Body of pancreas (tissue), 4 donors: ENCODE measurements around the gene DIO1. TPM values are rescaled to one million over a fixed set of nuclear protein-coding genes. Genes with fewer than 3 reads are reported as not detected.

ENCODE experiments used
- ATAC-seq: fragments of 150-250 bp; one replicate; pipeline ENCODE4 v1.9.1; 2016
- DNase-seq, 4 donors: peaks; one replicate each; pipeline ENCODE4 v3.0.0-alpha.2; 2019
- H3K27ac ChIP-seq, 4 donors: fragments of 200-600 bp; sonication (generic); 1 replicate in 3 of 4; 2 replicates in 1 of 4; pipeline versions ENCODE4 v1.5.1 to v1.6.1; 2016 to 2019; ENCODE audit warnings: mild to moderate bottlenecking in 1 of 4, mixed read lengths in 1 of 4, moderate library complexity in 1 of 4
- H3K27me3 ChIP-seq, 2 donors: fragments of 200-600 bp; sonication (generic); one replicate each; pipeline ENCODE4 v1.6.0; 2016; ENCODE audit warnings: mild to moderate bottlenecking in 1 of 2
- H3K36me3 ChIP-seq, 2 donors: fragments of 200-600 bp; sonication (generic); replicated peaks in 1 of 2; 2 replicates each; pipeline ENCODE4 v1.5.1; 2016; ENCODE audit warnings: low read depth in 2 of 2; ENCODE audit not compliant: insufficient read depth in 1 of 2
- H3K4me1 ChIP-seq: fragments of 200-600 bp; sonication (generic); one replicate; pipeline ENCODE4 v1.6.0; 2016
- H3K4me3 ChIP-seq, 2 donors: fragments of 200-600 bp; sonication (generic); 1 replicate in 1 of 2; 2 replicates in 1 of 2; pipeline ENCODE4 v1.5.1; 2016 to 2019
- H3K9me3 ChIP-seq, 3 donors: fragments of 200-600 bp; sonication (generic); 1 replicate in 2 of 3; 2 replicates in 1 of 3; pipeline ENCODE4 v1.5.1; 2016
- POLR2A ChIP-seq, 3 donors: fragments of 450-650 bp; IDR thresholded peaks; one replicate each; pipeline ENCODE4 v1.6.1; 2016; ENCODE audit warnings: antibody characterized with exemption in 3 of 3, mild to moderate bottlenecking in 2 of 3
- WGBS, 2 donors: methylation state at CpG; one replicate each; pipeline ENCODE4 v1.1.5; 2017; 5-methylcytosine and 5-hydroxymethylcytosine counted together
- intact Hi-C: fragments of 100-400 bp; cut with DNase I; formaldehyde crosslinking; loops from one replicate; pipeline ENCODE4 v1.15.1; 2023
- total RNA-seq, 2 donors: library from RNA; depleted of rRNA; stranded (reverse); fragments of >200 nt; gene quantifications; one replicate each; pipeline ENCODE4 v1.1.0, GENCODE V29; 2016
- TF ChIP-seq, protein P1 (sequence below), 7 experiments: fragments of 450-650 bp in 4 of 7; fragments of 200-600 bp in 3 of 7; sonication (generic) in 3 of 7; IDR thresholded peaks; one replicate each; pipeline ENCODE4 v1.5.1; 2016 to 2019; ENCODE audit warnings: antibody characterized with exemption in 7 of 7

The DIO1 gene
- total RNA-seq, 2 donors from 2014 or later = not detected

DNA sequence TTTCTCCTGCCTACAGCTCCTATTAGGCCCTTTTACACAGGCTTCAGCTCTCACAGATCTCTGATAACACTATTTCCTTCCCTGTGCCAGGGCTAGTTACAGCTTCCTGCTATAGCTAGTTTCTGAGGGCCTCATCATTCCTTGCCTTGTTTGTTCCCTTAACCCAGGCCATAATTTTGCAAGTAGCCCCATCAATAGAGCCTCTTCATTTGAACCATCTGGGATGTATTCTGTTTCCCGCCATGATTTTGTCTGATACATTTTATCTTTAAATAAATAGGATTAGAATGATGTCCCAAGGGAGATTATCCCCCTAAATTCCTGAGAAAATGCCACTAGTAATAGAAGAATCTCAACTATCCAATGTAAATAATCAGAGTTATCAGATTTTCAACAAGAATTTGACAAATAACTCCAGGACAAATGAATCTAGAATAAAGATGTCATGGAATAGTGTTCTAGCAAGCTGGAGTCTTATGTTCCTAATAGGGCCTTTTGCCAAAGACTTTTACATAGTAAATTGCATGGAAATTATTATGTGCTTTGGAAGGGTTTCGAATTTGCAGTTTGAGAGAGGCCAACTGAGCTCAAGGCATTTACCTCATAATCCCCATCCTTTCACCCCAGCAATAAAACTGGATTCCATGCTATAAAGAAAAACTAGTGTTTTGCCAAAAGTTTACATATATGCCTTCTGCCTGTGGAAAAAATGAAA lies 35.4 kb downstream of the DIO1 start:
- H3K4me3 ChIP-seq = no peak overlapping the region
- H3K36me3 ChIP-seq = peaks cover 0 to 5% of the 10 kb centered on the region in 2 donors
- ATAC-seq (no peak), DNase-seq (no peak)
- intact Hi-C loops = no loop called here
- no peaks in the 10 kb centered on the region for H3K4me1 ChIP-seq
- no peak for TF ChIP-seq POLR2A (IDR thresholded peaks at IDR 0.05)
- TF ChIP-seq, protein P1, sequence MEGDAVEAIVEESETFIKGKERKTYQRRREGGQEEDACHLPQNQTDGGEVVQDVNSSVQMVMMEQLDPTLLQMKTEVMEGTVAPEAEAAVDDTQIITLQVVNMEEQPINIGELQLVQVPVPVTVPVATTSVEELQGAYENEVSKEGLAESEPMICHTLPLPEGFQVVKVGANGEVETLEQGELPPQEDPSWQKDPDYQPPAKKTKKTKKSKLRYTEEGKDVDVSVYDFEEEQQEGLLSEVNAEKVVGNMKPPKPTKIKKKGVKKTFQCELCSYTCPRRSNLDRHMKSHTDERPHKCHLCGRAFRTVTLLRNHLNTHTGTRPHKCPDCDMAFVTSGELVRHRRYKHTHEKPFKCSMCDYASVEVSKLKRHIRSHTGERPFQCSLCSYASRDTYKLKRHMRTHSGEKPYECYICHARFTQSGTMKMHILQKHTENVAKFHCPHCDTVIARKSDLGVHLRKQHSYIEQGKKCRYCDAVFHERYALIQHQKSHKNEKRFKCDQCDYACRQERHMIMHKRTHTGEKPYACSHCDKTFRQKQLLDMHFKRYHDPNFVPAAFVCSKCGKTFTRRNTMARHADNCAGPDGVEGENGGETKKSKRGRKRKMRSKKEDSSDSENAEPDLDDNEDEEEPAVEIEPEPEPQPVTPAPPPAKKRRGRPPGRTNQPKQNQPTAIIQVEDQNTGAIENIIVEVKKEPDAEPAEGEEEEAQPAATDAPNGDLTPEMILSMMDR (IDR thresholded peaks at IDR 0.05) = no peak
- H3K27ac ChIP-seq = no peak overlapping the region
- 91 to 92% methylated on average over 2 of the region's 2 CpGs for WGBS, 2 donors
- no peaks in the 10 kb centered on the region for H3K27me3 ChIP-seq
- H3K9me3 ChIP-seq = no peaks in the 10 kb centered on the region

DNA sequence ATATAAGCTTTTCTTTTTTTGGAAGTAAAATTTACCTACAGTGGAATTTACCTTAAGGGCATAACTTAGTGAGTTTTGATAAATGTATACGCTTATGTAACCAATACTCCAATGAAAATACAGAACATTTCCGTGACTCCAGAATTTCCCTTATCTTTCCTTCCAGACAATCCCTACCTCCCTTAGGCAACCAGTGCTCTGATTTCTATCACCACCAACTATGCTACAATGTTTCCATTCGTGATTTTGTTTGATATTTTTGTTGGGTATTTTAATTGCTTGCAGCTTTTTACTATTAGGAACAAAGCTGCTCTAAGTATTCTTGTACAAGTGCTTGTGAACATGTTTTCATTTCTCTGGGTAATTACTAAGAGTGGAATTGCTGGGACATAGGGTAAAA lies 36.9 kb downstream of the DIO1 start:
- no peaks in the 10 kb centered on the region for H3K27me3 ChIP-seq
- WGBS, 2 donors = 87 to 94% methylated on average over 3 of the region's 3 CpGs
- no peak overlapping the region for H3K4me3 ChIP-seq
- TF ChIP-seq POLR2A (IDR thresholded peaks at IDR 0.05) = no peak
- TF ChIP-seq, protein P1 (IDR thresholded peaks at IDR 0.05) = no peak
- peaks cover 0 to 5% of the 10 kb centered on the region in 2 donors for H3K36me3 ChIP-seq
- DNase-seq (no peak), ATAC-seq (no peak)
- no peaks in the 10 kb centered on the region for H3K9me3 ChIP-seq
- no peak overlapping the region for H3K27ac ChIP-seq
- intact Hi-C loops = no loop called here
- H3K4me1 ChIP-seq = no peaks in the 10 kb centered on the region

DNA sequence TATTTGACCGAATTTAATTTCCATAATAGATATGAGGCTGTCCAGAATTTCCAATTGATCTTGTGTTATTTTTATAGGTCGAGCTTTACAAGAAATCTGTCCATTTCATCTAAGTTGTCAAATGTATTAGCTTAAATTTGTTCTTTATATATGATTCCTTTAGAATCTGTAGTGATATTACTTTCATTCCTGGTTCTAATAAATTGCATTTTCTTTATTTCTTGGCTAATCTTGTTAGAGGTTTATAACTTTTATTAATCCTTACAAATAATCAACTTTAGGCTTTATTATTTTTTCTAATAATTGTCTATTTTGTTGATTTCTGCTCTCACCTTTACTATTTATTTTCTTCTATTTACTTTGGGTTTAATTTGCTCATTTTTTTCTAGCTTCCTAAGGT lies 37.5 kb downstream of the DIO1 start:
- 88 to 96% methylated on average over 2 of the region's 2 CpGs for WGBS, 2 donors
- intact Hi-C loops = no loop called here

DNA sequence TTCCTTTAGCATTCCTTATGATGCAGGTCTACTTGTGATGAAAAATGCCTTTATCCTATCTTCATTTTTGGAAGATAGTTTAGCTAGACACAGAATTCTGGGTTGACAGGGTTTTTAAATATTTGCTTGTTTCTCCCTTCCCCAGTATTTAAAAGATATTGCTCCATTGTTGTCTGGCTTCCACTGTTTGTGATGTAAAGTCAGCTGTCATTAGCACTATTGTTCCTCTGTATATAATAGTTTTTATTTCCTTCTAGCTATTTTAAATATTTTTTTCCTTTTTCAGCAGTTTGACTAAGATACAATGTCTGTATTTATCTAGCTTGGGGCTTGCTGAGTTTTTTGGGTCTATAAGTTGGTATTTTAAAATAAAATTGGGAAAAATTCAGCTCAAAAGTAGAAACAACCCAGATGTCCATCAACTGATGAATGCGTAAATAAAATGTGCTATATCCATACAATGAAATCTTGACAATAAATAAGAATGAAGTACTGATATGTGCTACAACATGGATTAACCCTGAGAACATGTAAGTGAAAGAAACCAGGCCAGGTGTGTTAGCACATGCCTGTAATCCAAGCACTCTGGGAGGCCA lies 40.3 kb downstream of the DIO1 start:
- WGBS, 2 donors = 93 to 97% methylated on average over 1 of the region's 1 CpG
- intact Hi-C loops = no loop called here
- TF ChIP-seq, protein P1 (IDR thresholded peaks at IDR 0.05) = no peak
- no peak for TF ChIP-seq POLR2A (IDR thresholded peaks at IDR 0.05)
- Histone ChIP-seq H3K4me1 (no peaks in the 10 kb centered on the region), H3K4me3 (no peak overlapping the region), H3K36me3 (no peaks in the 10 kb centered on the region), H3K27ac (no peak overlapping the region), H3K9me3 (no peaks in the 10 kb centered on the region), H3K27me3 (no peaks in the 10 kb centered on the region)
- ATAC-seq (no peak), DNase-seq (no peak)

More for the DNA sequence above, 37.5 kb downstream of the DIO1 start:
- H3K36me3 ChIP-seq = peaks cover 0 to 5% of the 10 kb centered on the region in 2 donors
- TF ChIP-seq POLR2A (IDR thresholded peaks at IDR 0.05) = no peak
- TF ChIP-seq, protein P1 (IDR thresholded peaks at IDR 0.05) = no peak
- H3K27ac ChIP-seq = no peak overlapping the region
- no peak overlapping the region for H3K4me3 ChIP-seq
- H3K27me3 ChIP-seq = no peaks in the 10 kb centered on the region
- no peaks in the 10 kb centered on the region for H3K4me1 ChIP-seq
- DNase-seq (no peak), ATAC-seq (no peak)
- H3K9me3 ChIP-seq = no peaks in the 10 kb centered on the region

DNA sequence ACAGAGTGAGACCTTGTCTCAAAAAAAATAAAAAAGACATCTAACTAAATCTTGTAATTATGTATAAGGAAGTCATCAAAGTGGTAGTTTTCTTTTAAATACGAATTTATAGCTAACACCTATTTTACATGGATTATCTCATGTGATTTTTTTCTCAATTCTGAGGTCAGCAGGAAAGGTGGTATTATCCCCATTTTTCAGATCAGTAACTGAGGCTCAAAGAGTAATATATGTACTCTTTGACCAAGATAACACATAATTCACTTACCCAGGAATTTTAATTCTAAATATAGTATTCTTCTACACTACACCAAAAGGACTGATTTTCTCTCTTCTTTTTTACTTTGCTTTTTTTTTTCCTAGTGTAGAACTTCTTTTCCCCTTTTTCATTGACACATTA lies 42.4 kb downstream of the DIO1 start:
- intact Hi-C loops = no loop called here
- DNase-seq (no peak), ATAC-seq (no peak)
- Histone ChIP-seq H3K9me3 (no peaks in the 10 kb centered on the region), H3K4me1 (no peaks in the 10 kb centered on the region), H3K27me3 (no peaks in the 10 kb centered on the region), H3K4me3 (no peak overlapping the region), H3K27ac (no peak overlapping the region), H3K36me3 (no peaks in the 10 kb centered on the region)
- TF ChIP-seq POLR2A (IDR thresholded peaks at IDR 0.05) = no peak
- TF ChIP-seq, protein P1 (IDR thresholded peaks at IDR 0.05) = no peak
- WGBS, 2 donors = 86 to 95% methylated on average over 1 of the region's 1 CpG
